Hepatocyte (in vitro differentiated cells): ENCODE results near the gene CTTN. TPM values are rescaled to one million over a fixed set of nuclear protein-coding genes. Genes with fewer than 3 reads are reported as not detected.
A peak's percentile ranks its signal among the peaks of the same experiment; 100 is the strongest.

Source experiments
- DNase-seq: peaks from one replicate; pipeline ENCODE4 v3.0.0-alpha.2; 2016; ENCODE audit warnings: low spot score
- H2AFZ ChIP-seq: fragments of 200-600 bp; sonication (generic); 2 replicates; pipeline ENCODE4 v1.6.0; 2016; ENCODE audit warnings: antibody characterized with exemption, mild to moderate bottlenecking
- H3K27ac ChIP-seq: fragments of 200-600 bp; sonication (generic); 2 replicates; pipeline ENCODE4 v1.5.1; 2016; ENCODE audit warnings: mild to moderate bottlenecking
- H3K27me3 ChIP-seq: fragments of 200-600 bp; sonication (generic); 2 replicates; pipeline ENCODE4 v1.6.1; 2016
- H3K36me3 ChIP-seq: fragments of 200-600 bp; sonication (generic); replicated peaks from 2 replicates; pipeline ENCODE4 v1.5.1; 2016; ENCODE audit warnings: low read depth; ENCODE audit not compliant: insufficient read depth
- H3K4me1 ChIP-seq: fragments of 200-600 bp; sonication (generic); 2 replicates; pipeline ENCODE4 v1.5.1; 2016; ENCODE audit warnings: mild to moderate bottlenecking, moderate library complexity; ENCODE audit not compliant: insufficient read depth
- H3K4me2 ChIP-seq: fragments of 200-600 bp; sonication (generic); 2 replicates; pipeline ENCODE4 v1.6.0; 2016
- H3K4me3 ChIP-seq: fragments of 200-600 bp; sonication (generic); 2 replicates; pipeline ENCODE4 v1.5.1; 2016; ENCODE audit warnings: mild to moderate bottlenecking
- H3K79me2 ChIP-seq: fragments of 200-600 bp; sonication (generic); 2 replicates; pipeline ENCODE4 v1.6.0; 2017; ENCODE audit warnings: mild to moderate bottlenecking
- H3K9me2 ChIP-seq: fragments of 200-600 bp; sonication (generic); replicated peaks from 2 replicates; pipeline ENCODE4 v1.6.0; 2017; ENCODE audit warnings: mild to moderate bottlenecking; ENCODE audit not compliant: insufficient read depth
- H3K9me3 ChIP-seq: fragments of 200-600 bp; sonication (generic); 2 replicates; pipeline ENCODE4 v1.5.1; 2016; ENCODE audit warnings: low read depth, mild to moderate bottlenecking
- H4K20me1 ChIP-seq: fragments of 200-600 bp; sonication (generic); 2 replicates; pipeline ENCODE4 v1.6.0; 2016; ENCODE audit warnings: mild to moderate bottlenecking; ENCODE audit not compliant: insufficient read depth, poor library complexity, severe bottlenecking
- EZH2 ChIP-seq: fragments of 200-600 bp; sonication (generic); IDR thresholded peaks from 2 replicates; pipeline ENCODE4 v1.6.1; 2016; ENCODE audit warnings: antibody characterized with exemption, mild to moderate bottlenecking, borderline replicate concordance
- EZH2phosphoT487 ChIP-seq: fragments of 200-600 bp; sonication (generic); IDR thresholded peaks from one replicate; pipeline ENCODE4 v1.6.1; 2018; ENCODE audit warnings: antibody characterized with exemption, mild to moderate bottlenecking, low read depth, moderate library complexity; ENCODE audit not compliant: unreplicated experiment, severe bottlenecking
- WGBS: methylation state at CpG from one replicate; pipeline ENCODE4 v1.1.6; 2016; ENCODE audit warnings: low lambda C conversion rate; ENCODE audit errors: missing lambda C conversion rate; 5-methylcytosine and 5-hydroxymethylcytosine counted together
- polyA plus RNA-seq: library from polyadenylated mRNA; unstranded; fragments of >200 nt; fragmentation: Nextera tagmentation; extraction: Ambion mirVana; gene quantifications from 2 replicates; pipeline ENCODE4 v1.2.1, GENCODE V29; 2016
- total RNA-seq: library from RNA; depleted of rRNA; stranded (reverse); fragments of >200 nt; gene quantifications from 2 replicates; pipeline ENCODE4 v1.2.3, GENCODE V29; 2014
- TF ChIP-seq, protein P1 (sequence below): fragments of 200-600 bp; sonication (generic); IDR thresholded peaks from 2 replicates; pipeline ENCODE4 v1.5.1; 2016; ENCODE audit warnings: antibody characterized with exemption, mild to moderate bottlenecking; ENCODE audit not compliant: poor library complexity

CTTN gene
- total and polyA plus RNA-seq, 2 experiments from 2014 or later, result 154 to 207 TPM

DNA sequence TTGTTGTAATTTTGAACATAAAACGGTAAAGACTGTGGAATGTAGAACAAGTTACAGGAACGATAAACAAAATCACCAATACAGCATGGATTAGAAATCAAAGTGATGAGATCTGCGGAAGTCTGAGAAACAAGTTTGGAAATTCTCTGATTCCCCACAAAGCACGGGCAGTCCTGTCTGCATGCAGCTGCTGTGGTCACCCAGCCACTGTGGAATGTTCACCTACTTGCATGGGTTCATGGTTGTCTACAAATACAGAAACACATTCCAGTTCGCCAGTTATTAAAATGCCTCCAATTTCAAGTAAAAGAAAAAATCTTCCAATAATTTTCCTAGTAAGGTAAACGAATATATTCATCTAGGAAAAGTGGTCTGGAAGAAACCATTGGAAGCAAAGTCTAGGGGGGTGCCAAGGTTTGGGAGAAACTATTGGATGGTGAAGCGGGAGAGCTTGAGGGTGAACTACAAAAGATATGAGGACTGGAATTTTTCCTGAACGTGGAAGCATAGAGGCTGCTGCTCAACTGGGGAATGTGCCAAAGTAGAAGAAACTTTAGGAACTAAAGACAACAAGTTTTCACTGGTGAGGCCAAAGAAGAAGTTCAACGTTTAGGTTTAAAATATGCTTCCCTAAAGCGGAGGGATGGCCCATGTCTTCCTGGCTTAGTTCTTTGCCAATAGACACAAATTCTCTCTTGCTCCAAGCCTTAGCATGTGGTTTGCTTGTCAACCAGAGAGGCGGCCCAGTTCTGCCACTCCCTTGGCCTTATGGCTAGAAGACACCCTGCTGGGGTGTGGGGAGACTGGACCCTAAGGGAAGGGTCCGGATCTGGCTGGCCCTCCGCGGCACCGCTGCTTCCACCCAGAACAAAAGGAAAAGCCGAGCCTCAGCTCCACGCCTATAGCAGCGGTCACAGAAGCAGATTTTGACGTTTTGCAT, 70.2 kb downstream of the CTTN start:
- no peak for TF ChIP-seq EZH2
- Histone ChIP-seq H3K79me2 (no peaks in the 10 kb centered on the region), H3K9me3 (no peaks in the 10 kb centered on the region), H3K27ac (no peak overlapping the region), H3K9me2 (no peaks in the 10 kb centered on the region), H3K36me3 (no peaks in the 10 kb centered on the region), H3K27me3 (no peaks in the 10 kb centered on the region), H3K4me2 (no peak overlapping the region), H2AFZ (no peak overlapping the region), H3K4me3 (no peak overlapping the region), H3K4me1 (no peaks in the 10 kb centered on the region), H4K20me1 (no peaks in the 10 kb centered on the region)
- 86% methylated on average over 19 of the region's 19 CpGs for whole genome bisulfite sequencing
- no peak for DNase-seq

DNA sequence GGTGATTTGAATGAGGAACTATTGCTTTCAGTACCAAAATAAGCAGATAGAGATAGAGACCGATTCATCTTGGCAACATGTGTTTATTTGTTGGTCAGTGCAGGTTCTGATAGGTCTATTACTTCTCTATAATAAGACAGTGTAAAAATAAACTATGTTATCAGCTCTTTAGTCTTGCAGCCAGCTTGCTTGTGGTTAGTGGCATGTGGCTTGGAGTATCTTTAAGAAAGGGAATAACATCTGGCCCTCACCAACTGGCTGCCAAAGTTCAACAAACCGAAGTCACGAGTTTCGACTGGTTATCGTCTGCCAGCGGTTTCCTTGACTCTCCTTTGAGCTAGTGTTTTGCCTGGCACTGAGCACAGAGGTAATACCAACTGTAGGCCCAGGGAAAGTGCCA, 71.8 kb downstream of the CTTN start:
- Histone ChIP-seq H3K4me3 (no peak overlapping the region), H3K36me3 (no peaks in the 10 kb centered on the region), H3K79me2 (no peaks in the 10 kb centered on the region), H4K20me1 (no peaks in the 10 kb centered on the region), H3K4me1 (no peaks in the 10 kb centered on the region), H3K27me3 (no peaks in the 10 kb centered on the region), H3K9me2 (no peaks in the 10 kb centered on the region), H3K9me3 (no peaks in the 10 kb centered on the region), H2AFZ (no peak overlapping the region), H3K27ac (no peak overlapping the region), H3K4me2 (no peak overlapping the region)
- 82% methylated on average over 6 of the region's 6 CpGs for WGBS
- no peak for DNase-seq
- TF ChIP-seq EZH2phosphoT487 (no peak), EZH2 (no peak)
- TF ChIP-seq, protein P1, sequence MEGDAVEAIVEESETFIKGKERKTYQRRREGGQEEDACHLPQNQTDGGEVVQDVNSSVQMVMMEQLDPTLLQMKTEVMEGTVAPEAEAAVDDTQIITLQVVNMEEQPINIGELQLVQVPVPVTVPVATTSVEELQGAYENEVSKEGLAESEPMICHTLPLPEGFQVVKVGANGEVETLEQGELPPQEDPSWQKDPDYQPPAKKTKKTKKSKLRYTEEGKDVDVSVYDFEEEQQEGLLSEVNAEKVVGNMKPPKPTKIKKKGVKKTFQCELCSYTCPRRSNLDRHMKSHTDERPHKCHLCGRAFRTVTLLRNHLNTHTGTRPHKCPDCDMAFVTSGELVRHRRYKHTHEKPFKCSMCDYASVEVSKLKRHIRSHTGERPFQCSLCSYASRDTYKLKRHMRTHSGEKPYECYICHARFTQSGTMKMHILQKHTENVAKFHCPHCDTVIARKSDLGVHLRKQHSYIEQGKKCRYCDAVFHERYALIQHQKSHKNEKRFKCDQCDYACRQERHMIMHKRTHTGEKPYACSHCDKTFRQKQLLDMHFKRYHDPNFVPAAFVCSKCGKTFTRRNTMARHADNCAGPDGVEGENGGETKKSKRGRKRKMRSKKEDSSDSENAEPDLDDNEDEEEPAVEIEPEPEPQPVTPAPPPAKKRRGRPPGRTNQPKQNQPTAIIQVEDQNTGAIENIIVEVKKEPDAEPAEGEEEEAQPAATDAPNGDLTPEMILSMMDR, result no peak

DNA sequence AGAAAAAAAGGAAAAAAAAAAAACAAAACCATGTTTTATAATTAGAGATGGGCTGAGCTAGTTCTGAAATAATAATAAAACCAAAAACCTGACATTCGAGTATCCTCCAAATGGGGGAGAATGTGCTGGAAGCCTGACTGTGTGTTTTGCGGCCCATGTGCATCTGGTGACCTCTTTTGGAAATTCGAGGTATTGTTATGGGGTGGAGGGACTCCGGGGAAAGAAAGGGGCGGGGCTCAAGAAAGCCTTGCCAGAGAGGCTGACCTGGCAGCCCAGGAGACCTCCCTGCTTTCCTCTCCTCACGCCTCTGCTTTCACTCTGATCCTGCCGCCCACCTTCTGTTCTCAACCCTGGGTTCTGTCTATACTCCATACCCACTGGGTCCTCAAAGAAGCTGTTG, 72.9 kb downstream of the CTTN start:
- Histone ChIP-seq H3K27me3 (no peaks in the 10 kb centered on the region), H3K9me2 (no peaks in the 10 kb centered on the region), H3K4me3 (no peak overlapping the region), H3K4me1 (no peaks in the 10 kb centered on the region), H3K4me2 (no peak overlapping the region), H4K20me1 (no peaks in the 10 kb centered on the region), H3K9me3 (no peaks in the 10 kb centered on the region), H3K36me3 (no peaks in the 10 kb centered on the region), H2AFZ (no peak overlapping the region), H3K79me2 (no peaks in the 10 kb centered on the region), H3K27ac (no peak overlapping the region)
- TF ChIP-seq EZH2, result no peak
- TF ChIP-seq, protein P1, result peak; percentile 32
- WGBS, result 36% methylated on average over 7 of the region's 7 CpGs
- DNase-seq, result peak; percentile 48

DNA sequence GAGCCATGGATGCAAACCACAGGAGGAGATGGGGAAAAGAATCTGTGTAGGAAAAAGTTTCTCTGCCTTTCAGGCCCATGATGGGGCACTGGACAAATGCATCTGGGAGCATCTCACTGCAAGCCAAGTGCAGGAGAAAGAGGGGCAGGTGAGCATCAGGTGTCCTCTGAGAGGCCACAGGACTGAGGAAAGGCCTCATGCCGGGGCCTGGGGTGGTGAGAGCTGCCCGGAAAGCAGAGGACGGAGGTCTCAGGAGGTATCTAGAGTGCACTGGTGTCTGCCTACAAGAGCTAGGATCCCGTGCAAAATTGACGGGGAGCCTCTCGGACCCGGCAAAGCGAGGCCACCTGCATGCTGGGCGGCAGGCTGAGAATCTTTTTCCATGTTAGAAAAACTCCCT, 73.9 kb downstream of the CTTN start:
- Histone ChIP-seq H3K79me2 (no peaks in the 10 kb centered on the region), H3K9me2 (no peaks in the 10 kb centered on the region), H3K9me3 (no peaks in the 10 kb centered on the region), H3K4me2 (no peak overlapping the region), H3K36me3 (no peaks in the 10 kb centered on the region), H3K4me3 (no peak overlapping the region), H3K4me1 (no peaks in the 10 kb centered on the region), H3K27me3 (no peaks in the 10 kb centered on the region), H2AFZ (no peak overlapping the region), H4K20me1 (no peaks in the 10 kb centered on the region), H3K27ac (no peak overlapping the region)
- TF ChIP-seq, protein P1, result no peak
- TF ChIP-seq EZH2, result no peak
- no peak for TF ChIP-seq EZH2phosphoT487
- 96% methylated on average over 9 of the region's 9 CpGs for WGBS
- DNase-seq, result no peak
